Right cardiac atrium (tissue), 5 donors: Measurements from ENCODE around the gene GLTP. TPM values are rescaled to one million over a fixed set of nuclear protein-coding genes. Genes with fewer than 3 reads are reported as not detected.
"Not testable (repeated sequence)": the region's sequence is repeated elsewhere in the genome, so short reads cannot be mapped to it uniquely, and the experiment has no call there.

Source experiments
- ATAC-seq, 2 donors: fragments of 200-7000 bp; cut with Tn5 transposase; one replicate each; pipeline versions ENCODE4 v1.8.0 to v1.9.1; 2020; ENCODE audit warnings: moderate library complexity in 2 of 2, mild to moderate bottlenecking in 1 of 2
- DNase-seq, 3 donors: peaks; one replicate each; pipeline ENCODE4 v3.0.0-alpha.2; 2020
- H3K27ac ChIP-seq: one replicate; pipeline ENCODE4 v1.5.1; 2013; ENCODE audit warnings: mild to moderate bottlenecking, low read length, control low read depth, moderate library complexity
- H3K27me3 ChIP-seq: one replicate; pipeline ENCODE4 v1.6.1; 2013; ENCODE audit not compliant: control insufficient read depth, insufficient read depth
- H3K4me1 ChIP-seq: one replicate; pipeline ENCODE4 v1.6.1; 2013; ENCODE audit warnings: low read length; ENCODE audit not compliant: control insufficient read depth, insufficient read depth
- H3K4me3 ChIP-seq: one replicate; pipeline ENCODE4 v1.5.1; 2013; ENCODE audit warnings: low read length, control low read depth
- H3K9me3 ChIP-seq: one replicate; pipeline ENCODE4 v1.6.1; 2013; ENCODE audit warnings: low read length; ENCODE audit not compliant: control insufficient read depth
- WGBS: extraction: QIAGEN DNeasy Blood & Tissue Kit; methylation state at CpG from one replicate; pipeline ENCODE4 v1.1.7; 2013; 5-methylcytosine and 5-hydroxymethylcytosine counted together
- intact Hi-C, 4 donors: fragments of 100-400 bp; cut with DNase I; formaldehyde crosslinking; loops; one replicate each; pipeline versions ENCODE4 v1.11.0 to v1.14.0; 2022 to 2023
- long read RNA-seq, 4 donors: library from polyadenylated mRNA; unstranded; transcript quantifications; one replicate each; pipeline ENCODE4 v2.0.0, GENCODE V29; 2020 to 2021
- polyA plus RNA-seq: library from polyadenylated mRNA; stranded (reverse); fragments of 200-250 nt; gene quantifications from one replicate; pipeline ENCODE4 v1.2.3, GENCODE V29; 2013
- total RNA-seq, 4 donors: library from RNA; stranded (reverse); fragmentation: NEBNext Ultra II Directional; extraction: Animal tissue kit (Norgen Biotek cat#: 25700); gene quantifications; one replicate each; pipeline ENCODE4 v1.2.1, GENCODE V29; 2021
- donor health status: healthy with polysubstance abuse.
- donor health status: DM: no; HTN: yes; CAD: no.
- donor health status: DM: no; HTN: no; CAD: no.
- donor health status: DM: no; HTN: yes; CAD: no; lungs with severe emphysema.
- donor health status: DM: yes; HTN: yes; CAD: no.

Gene GLTP, protein sequence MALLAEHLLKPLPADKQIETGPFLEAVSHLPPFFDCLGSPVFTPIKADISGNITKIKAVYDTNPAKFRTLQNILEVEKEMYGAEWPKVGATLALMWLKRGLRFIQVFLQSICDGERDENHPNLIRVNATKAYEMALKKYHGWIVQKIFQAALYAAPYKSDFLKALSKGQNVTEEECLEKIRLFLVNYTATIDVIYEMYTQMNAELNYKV
- total RNA-seq = 10 to 100 TPM; 20.5 to 26.8 (median 22.3) TPM
- polyA plus RNA-seq = 20.7 TPM
- long read RNA-seq, donor 1, transcript GLTP-201 (5 exons, 2,356 nt) = major isoform, 50 of 54 reads
- long read RNA-seq, donor 1, partial matches to known transcripts = 0 of 54 reads
- long read RNA-seq, donor 1, other reads (novel, unspliced or antisense) = 4 of 54 reads
- long read RNA-seq, donor 2, transcript GLTP-201 (5 exons, 2,356 nt) = major isoform, 29 of 36 reads
- long read RNA-seq, donor 2, partial matches to known transcripts = 0 of 36 reads
- long read RNA-seq, donor 2, other reads (novel, unspliced or antisense) = 7 of 36 reads
- long read RNA-seq, donor 3, transcript GLTP-201 (5 exons, 2,356 nt) = major isoform, 95 of 111 reads
- long read RNA-seq, donor 3, partial matches to known transcripts = 6 of 111 reads
- long read RNA-seq, donor 3, other reads (novel, unspliced or antisense) = 8 of 111 reads
- long read RNA-seq, donor 4, transcript GLTP-201 (5 exons, 2,356 nt) = major isoform, 33 of 41 reads
- long read RNA-seq, donor 4, partial matches to known transcripts = 1 of 41 reads
- long read RNA-seq, donor 4, other reads (novel, unspliced or antisense) = 5 of 41 reads

DNA sequence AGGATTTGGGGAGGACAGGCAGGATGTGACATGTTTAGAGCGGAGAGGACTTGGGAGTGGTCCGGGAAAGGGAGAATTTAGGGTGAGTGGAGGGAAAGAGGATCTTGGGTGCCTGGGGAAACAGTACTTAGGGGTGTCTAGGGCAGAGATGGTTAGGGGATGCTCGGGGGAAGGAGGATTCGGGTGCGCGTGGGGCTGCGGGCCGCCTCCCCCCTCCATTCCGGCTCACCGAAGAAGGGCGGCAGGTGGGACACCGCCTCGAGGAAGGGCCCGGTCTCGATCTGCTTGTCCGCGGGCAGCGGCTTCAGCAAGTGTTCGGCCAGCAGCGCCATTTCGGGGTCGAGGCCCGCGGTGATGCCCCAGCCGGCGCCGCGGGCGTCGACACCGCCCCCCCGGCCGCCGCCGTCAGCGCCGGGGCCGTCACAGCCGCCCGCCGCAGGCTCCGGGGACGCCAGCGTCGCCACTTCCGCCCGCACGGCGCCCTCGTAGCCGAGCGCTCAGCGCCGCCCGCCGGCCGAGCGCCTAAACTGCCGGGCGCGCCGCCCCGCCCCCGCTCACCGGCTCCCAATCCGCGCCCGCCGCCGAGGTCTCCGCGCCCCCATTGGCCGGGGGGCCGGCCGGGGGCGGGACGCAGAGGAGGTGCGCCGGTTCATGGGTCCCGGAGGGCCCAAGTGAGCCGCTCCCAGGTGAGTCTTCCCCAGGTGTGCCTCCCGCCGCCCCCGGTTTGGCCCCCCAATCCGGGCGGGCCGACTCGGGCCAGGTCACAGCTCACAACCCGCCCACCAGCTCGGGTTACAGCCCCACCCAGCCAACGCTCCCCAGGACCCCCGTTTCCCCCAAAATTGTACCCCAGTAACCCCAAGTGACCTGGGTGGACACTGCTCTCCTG is at the start of gene GLTP:
GLTP (minus strand) TSS at position 499 of the 889 bp plus-strand sequence; CDS start at position 332, 167 bp downstream.
- Histone ChIP-seq H3K4me3 (peak within 1 kb of the TSS; percentile 66), H3K27ac (peak within 1 kb of the TSS; percentile 37), H3K4me1 (peaks cover 10% of the 10 kb centered on the region), H3K9me3 (no peaks in the 10 kb centered on the region), H3K27me3 (no peaks in the 10 kb centered on the region)
- under 1% methylated on average over 92 of the region's 92 CpGs for WGBS
- peak; percentile 86 to 95 (median 95) for DNase-seq
- ATAC-seq = peak; percentile 97
- intact Hi-C loops = loop anchor here in 3 of 4 donors (2.0 to 10.0 kb wide), 2 partner anchors 75 kb away; no protein-coding TSS in a partner anchor

DNA sequence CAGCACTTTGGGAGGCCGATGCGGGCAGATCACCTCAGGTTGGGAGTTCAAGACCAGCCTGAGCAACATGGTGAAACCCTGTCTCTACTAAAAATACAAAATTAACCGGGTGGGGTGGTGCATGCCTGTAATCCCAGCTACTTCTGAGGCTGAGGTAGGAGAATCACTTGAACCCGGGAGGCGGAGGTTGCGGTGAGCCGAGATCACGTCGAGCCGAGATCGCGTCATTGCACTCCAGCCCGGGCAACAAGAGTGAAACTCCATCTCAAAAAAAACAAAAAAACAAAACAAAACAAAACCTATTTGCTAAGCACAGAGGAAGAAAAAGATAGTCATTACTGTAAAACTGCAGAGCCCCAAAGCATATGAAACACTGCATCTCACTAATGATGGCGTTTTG is 49.0 kb upstream of the GLTP start:
- H3K27me3 ChIP-seq, ATAC-seq, H3K4me1 ChIP-seq, DNase-seq, H3K27ac ChIP-seq, H3K9me3 ChIP-seq, H3K4me3 ChIP-seq, intact Hi-C loops: not testable (repeated sequence)
- 91% methylated on average over 14 of the region's 14 CpGs for WGBS

DNA sequence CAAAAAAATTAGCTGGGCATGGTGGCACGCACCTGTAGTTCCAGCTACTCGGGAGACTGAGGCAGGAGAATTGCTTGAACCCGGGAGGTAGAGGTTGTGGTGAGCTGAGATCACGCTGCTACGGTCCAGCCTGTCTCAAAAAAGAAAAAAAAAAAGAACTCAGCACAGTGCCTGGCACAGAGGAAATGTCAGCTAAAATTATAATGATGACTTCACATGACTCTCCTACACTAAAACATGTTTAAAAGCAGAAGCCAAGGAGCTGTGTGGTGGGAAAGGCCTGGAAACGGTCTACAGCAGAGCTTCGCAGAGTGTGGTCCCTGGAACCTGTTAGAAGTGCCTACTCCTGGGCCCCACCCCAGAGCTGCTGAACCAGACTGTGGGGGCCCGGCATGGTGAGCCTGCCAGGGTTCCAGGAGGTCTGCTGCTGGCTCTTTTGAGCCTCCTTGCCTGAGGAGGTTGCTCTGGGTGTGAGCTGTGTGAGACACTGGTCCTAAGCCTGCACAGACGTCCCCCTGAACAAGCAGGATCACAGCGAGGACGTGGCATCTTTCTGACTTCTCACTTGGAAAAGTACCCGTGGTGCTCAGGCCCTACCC is 47.8 kb upstream of the GLTP start:
- Histone ChIP-seq H3K9me3 (no peaks in the 10 kb centered on the region), H3K27ac (no peak overlapping the region), H3K27me3 (no peaks in the 10 kb centered on the region), H3K4me3 (no peak overlapping the region), H3K4me1 (no peaks in the 10 kb centered on the region)
- WGBS = 92% methylated on average over 12 of the region's 12 CpGs
- DNase-seq = no peak
- intact Hi-C loops = no loop called here
- no peak for ATAC-seq

DNA sequence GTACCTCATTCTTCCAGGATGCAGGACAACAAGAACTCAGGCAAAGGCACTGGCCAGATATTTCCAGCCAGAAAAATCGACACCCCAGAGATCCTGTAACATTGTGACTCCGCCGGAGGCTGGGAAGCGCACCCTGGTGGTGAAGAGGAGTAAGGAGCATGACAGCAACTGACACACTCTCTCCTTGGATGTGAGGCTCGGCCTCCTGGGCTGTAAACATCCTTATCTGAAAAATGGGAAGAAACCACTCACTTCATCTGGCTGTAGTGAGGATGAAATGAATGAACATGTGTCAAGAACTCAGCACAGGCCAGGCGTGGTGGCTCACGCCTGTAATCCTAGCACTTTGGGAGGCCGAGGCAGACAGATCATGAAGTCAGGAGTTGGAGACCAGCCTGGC is 47.3 kb upstream of the GLTP start:
- Histone ChIP-seq H3K4me1 (no peaks in the 10 kb centered on the region), H3K9me3 (no peaks in the 10 kb centered on the region), H3K4me3 (no peak overlapping the region), H3K27ac (no peak overlapping the region), H3K27me3 (no peaks in the 10 kb centered on the region)
- ATAC-seq (peak; percentile 25 to 34), DNase-seq (peak in 2 of 3 donors; percentile 32 to 64)
- WGBS = 80% methylated on average over 8 of the region's 8 CpGs
- intact Hi-C loops = no loop called here

DNA sequence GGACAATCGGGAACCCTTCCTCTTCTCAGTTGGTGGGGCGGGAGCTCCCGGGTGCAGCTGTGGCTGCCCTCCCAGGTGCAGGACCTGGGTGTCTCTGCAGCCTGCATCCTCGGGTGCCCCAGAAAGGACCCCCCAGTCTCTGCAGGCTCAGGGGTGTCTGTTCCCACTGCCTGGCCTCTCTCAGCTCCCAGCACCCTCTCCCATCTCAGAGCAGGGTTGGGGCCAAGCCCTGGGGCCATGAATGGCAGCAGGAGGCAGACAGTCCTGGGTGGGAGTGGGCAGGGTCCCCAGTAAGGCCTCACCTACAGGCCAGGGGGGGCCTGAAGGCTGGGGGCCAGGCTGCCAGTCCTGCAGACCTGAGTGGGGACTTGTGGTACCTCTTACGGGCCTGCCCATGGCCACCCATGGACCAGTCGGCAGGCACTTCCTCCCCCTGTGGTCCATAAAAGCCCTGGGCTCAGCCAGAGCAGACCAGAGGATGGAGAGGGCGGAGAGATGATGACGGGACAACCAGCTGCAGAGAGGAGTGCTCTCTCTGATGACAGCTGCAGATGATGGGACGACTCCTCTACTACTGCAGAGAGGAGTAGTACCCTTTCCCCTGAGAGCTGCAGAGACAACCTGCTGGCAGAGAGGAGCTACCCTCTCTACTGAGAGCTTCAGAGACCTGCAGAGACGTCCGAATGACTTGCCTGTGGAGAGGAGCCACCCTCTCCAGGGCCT is 46.3 kb upstream of the GLTP start:
- no peak for ATAC-seq
- Histone ChIP-seq H3K9me3 (no peaks in the 10 kb centered on the region), H3K27ac (no peak overlapping the region), H3K4me3 (no peak overlapping the region), H3K4me1 (no peaks in the 10 kb centered on the region), H3K27me3 (no peaks in the 10 kb centered on the region)
- intact Hi-C loops = no loop called here
- 86% methylated on average over 11 of the region's 11 CpGs for WGBS
- DNase-seq = no peak

DNA sequence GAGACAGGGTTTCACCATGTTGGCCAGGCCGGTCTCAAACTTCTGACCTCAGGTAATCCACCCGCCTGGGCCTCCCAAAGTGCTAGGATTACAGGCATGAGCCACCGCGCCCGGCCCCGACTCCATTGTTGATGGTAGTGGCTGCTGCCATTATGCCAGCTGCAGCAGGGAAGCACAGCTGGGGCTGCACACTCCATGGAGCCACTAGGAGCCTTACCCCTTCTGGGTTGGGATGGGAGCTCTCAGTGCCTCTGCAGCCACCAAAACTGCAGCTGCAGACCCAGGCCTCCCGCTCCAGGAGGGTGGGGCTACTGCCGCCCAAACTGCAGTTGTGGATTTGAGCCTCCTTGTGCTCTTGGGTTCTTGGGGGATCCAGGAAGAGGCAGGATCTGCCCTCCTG is 45.7 kb upstream of the GLTP start:
- H3K4me3 ChIP-seq = no peak overlapping the region
- H3K4me1 ChIP-seq = no peaks in the 10 kb centered on the region
- ATAC-seq (no peak), DNase-seq (no peak)
- H3K27ac ChIP-seq = no peak overlapping the region
- H3K9me3 ChIP-seq = no peaks in the 10 kb centered on the region
- intact Hi-C loops = no loop called here
- 97% methylated on average over 8 of the region's 8 CpGs for WGBS
- H3K27me3 ChIP-seq = no peaks in the 10 kb centered on the region

DNA sequence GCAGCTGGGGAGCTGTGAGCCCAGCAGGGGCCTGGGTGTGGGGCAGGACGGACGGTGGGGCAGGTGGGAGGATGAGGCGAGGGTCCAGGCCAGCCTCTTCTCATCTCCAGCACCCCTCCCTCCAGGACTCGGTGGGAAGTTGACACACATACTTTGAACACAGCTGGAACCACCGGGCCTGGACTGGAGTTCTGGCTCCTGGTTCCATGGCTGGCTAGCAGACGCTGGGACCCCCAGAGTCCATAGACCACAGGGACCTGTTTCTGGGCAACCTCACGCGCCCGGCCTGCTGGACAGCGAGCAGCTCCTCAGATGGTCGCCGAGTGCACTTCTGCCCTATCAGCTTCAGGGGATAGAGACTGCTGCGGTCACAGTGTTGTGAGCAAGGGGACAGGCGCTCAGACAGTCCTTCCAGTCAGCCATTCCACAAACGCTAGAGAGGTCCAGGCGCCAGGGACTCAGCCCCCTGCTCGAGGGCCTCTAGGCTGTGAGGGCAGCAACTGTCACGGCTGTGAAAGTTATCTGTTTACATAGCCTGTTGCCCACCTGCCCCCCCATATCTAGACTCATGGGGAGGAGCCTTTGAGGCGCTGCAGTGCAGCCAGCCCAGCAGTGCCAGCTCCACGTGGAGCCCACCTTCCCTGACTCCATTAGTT is 45.0 kb upstream of the GLTP start:
- Histone ChIP-seq H3K27ac (no peak overlapping the region), H3K4me1 (no peaks in the 10 kb centered on the region), H3K4me3 (no peak overlapping the region), H3K9me3 (no peaks in the 10 kb centered on the region), H3K27me3 (no peaks in the 10 kb centered on the region)
- ATAC-seq = no peak
- no peak for DNase-seq
- intact Hi-C loops = no loop called here
- 64% methylated on average over 20 of the region's 20 CpGs for whole genome bisulfite sequencing

DNA sequence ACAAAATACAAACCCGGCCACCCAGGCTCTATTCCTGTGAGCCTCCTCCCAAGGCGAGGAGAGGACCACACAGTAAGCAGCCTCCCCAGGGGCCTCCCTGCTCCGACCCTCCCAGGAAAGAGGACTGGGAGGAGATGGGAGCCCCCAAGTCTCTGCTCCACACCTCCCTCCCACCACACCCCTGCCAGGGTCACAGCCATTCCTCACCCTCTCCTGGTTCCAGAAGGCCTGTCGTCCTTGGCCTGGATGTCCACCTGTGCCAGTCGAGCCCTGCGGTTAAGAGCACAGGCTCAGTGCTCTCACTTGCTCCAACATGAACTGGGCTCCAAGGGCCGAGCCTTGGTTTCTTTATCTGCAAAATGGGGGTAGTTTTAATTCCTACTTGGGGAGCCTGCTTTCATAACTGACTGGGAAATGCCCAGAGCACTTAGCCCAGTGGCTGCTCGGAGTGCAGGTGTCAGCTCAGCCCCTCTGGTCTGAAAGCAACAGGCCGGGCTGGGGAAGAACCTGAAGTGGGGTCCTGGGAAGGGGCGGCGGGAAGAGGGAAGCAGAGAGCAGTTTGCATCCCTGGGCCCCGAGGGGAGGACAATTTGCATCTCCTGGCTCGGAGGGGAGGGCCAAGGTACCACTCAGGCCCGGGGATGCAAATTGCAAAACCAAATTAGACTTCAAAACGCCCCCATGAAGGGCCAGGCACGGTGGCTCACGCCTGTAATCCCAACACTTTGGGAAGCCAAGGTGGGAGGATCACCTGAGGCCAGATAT is 43.3 kb upstream of the GLTP start:
- Histone ChIP-seq H3K9me3 (no peaks in the 10 kb centered on the region), H3K27ac (no peak overlapping the region), H3K27me3 (no peaks in the 10 kb centered on the region), H3K4me3 (no peak overlapping the region), H3K4me1 (no peaks in the 10 kb centered on the region)
- WGBS = 77% methylated on average over 17 of the region's 17 CpGs
- no peak for DNase-seq
- intact Hi-C loops = no loop called here
- no peak for ATAC-seq

DNA sequence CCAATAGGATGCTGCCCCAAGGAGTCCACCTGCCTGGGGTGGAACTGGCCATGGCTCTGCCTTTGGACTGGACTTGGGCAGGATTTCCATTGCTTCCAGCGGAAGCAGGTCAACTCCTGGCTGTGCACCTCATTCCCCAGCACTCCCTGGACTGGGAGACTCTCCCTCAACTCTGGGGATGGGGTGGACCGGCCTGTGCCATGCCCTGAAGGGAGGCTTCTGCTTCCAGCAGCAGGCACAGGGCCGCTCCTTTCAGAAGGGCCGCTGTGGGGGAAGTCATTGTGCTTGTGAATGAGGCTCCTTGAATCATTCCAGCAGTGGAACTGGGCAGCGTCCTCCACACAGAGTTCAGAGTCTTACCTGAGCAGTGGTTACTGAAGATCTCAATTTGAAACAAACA is 42.7 kb upstream of the GLTP start:
- no peak overlapping the region for H3K27ac ChIP-seq
- no peak for ATAC-seq
- DNase-seq = no peak
- no peaks in the 10 kb centered on the region for H3K27me3 ChIP-seq
- no peaks in the 10 kb centered on the region for H3K9me3 ChIP-seq
- 88% methylated on average over 5 of the region's 5 CpGs for WGBS
- no peaks in the 10 kb centered on the region for H3K4me1 ChIP-seq
- intact Hi-C loops = no loop called here
- no peak overlapping the region for H3K4me3 ChIP-seq
